ENCODE data around the gene IFNL1. TPM values are rescaled to one million over a fixed set of nuclear protein-coding genes. Genes with fewer than 3 reads are reported as not detected.

IFNL1 gene
- total and polyA plus RNA-seq, 2 donors (not counting 3 experiments of a cell fraction or from before 2014, with no cell fraction given) = not detected

- H2AFZ ChIP-seq (ENCODE audit: low read depth, low read length) = no peak overlapping the region
- H3K4me3 ChIP-seq (replicated peaks in 1 of 3; ENCODE audit: insufficient read depth in 1 of 3, low read depth in 1 of 3, low read length in 3 of 3) = no peak overlapping the region
- H3K27ac ChIP-seq (ENCODE audit: insufficient read depth, low read depth, low read length) = no peak overlapping the region
- no peaks in the 10 kb centered on the region for H3K36me3 ChIP-seq (ENCODE audit: control insufficient read depth in 2 of 2, extremely low read depth in 1 of 2, insufficient read depth in 2 of 2, low read length in 2 of 2)
- TF ChIP-seq JUN (IDR thresholded peaks at IDR 0.05; ENCODE audit: borderline replicate concordance, insufficient read depth, insufficient read length, low read depth) = no peak
- peak; percentile 91 for TF ChIP-seq EZH2 (IDR thresholded peaks at IDR 0.05; ENCODE audit: borderline replicate concordance, low read depth, low read length, severe bottlenecking)
- no peak for TF ChIP-seq MYC (IDR thresholded peaks at IDR 0.05; ENCODE audit: low read depth, low read length)
- TF ChIP-seq FOS (IDR thresholded peaks at IDR 0.05; ENCODE audit: borderline replicate concordance, insufficient read depth, low read length) = no peak
- peaks cover 32 to 42% of the 10 kb centered on the region in 2 experiments for H3K27me3 ChIP-seq (ENCODE audit: control insufficient read depth in 2 of 2, insufficient read depth in 2 of 2, low read length in 2 of 2)
- FAIRE-seq = no peak
- intact Hi-C loops (cut with micrococcal nuclease) = no loop called here
- CTCF ChIA-PET = interaction anchor here (1.0 to 1.4 kb wide), 3 partner anchors 10 to 142 kb away, joined by 3 to 5 read pairs (median 3); no protein-coding TSS in a partner anchor
- POLR2A ChIA-PET = no interaction called here
- no TSS peak for BruUV-seq (replicated peaks)
- H4K20me1 ChIP-seq (replicated peaks; ENCODE audit: control insufficient read depth, extremely low read depth, insufficient read depth, low read length) = no peaks in the 10 kb centered on the region
- no peak overlapping the region for H3K4me2 ChIP-seq (ENCODE audit: insufficient read depth, low read length)
- no peaks in the 10 kb centered on the region for H3K79me2 ChIP-seq (ENCODE audit: control insufficient read depth, insufficient read depth, low read length)
- DNase-seq (ENCODE audit: low read depth, low spot score) = no peak
- dilution Hi-C loops (cut with MboI; ENCODE audit: extremely low pct_ligation_motif_present, low sequenced_read_pairs) = no loop called here
- no peaks in the 10 kb centered on the region for H3K4me1 ChIP-seq (ENCODE audit: control insufficient read depth, extremely low read depth, insufficient read depth, low read length)
- no peaks in the 10 kb centered on the region for H3K9me3 ChIP-seq (replicated peaks; ENCODE audit: control insufficient read depth, insufficient read depth, low read length)
- no peak overlapping the region for H3K9ac ChIP-seq (replicated peaks; ENCODE audit: extremely low read depth, insufficient read depth, low read length)
- H3K9me1 ChIP-seq (replicated peaks; ENCODE audit: control insufficient read depth, extremely low read depth, insufficient read depth, low read length) = no peaks in the 10 kb centered on the region
These were observed 31.6 kb upstream of the IFNL1 start for GRCh38 chr19:39264306-39265290.

DNA sequence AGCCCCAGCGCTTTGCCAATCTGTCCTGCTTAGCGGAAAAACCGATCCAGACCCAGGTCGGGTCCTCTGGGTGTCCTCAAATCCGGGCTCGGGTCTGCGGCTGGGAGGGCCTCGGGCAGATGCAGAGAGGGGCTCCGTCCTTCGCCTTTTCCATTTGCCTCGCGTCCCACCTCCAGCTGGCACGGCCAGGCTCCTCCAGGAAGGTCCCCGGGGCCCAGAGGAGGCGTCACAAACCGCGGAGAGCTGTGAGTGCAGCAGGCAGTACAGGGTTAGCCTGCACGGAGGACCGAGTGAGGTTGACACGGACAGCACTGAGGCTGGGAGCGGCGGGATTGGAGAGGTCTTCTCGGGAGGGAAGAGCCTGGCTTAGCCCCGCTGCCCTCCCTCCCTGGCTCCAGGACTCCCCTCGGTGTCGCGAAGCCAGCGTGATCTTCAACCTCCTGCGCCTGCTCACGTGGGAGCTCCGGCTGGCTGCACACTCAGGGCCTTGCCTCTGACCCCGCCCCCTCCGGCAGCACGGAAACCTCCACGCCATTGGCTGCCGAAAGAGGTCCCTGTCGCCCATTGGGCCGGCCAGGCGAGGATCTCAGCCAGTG, 30.8 kb upstream of the IFNL1 start:
- no peak overlapping the region for H3K4me2 ChIP-seq (ENCODE audit: insufficient read depth, low read length)
- no peaks in the 10 kb centered on the region for H3K79me2 ChIP-seq (ENCODE audit: control insufficient read depth, insufficient read depth, low read length)
- H3K9me1 ChIP-seq (replicated peaks; ENCODE audit: control insufficient read depth, extremely low read depth, insufficient read depth, low read length) = no peaks in the 10 kb centered on the region
- H4K20me1 ChIP-seq (replicated peaks; ENCODE audit: control insufficient read depth, extremely low read depth, insufficient read depth, low read length) = no peaks in the 10 kb centered on the region
- no peaks in the 10 kb centered on the region for H3K4me1 ChIP-seq (ENCODE audit: control insufficient read depth, extremely low read depth, insufficient read depth, low read length)
- no TSS peak for BruUV-seq (replicated peaks)
- no peak for FAIRE-seq
- H3K27ac ChIP-seq (ENCODE audit: insufficient read depth, low read depth, low read length) = no peak overlapping the region
- dilution Hi-C loops (cut with MboI; ENCODE audit: extremely low pct_ligation_motif_present, low sequenced_read_pairs) = no loop called here
- no peak overlapping the region for H3K4me3 ChIP-seq (replicated peaks in 1 of 3; ENCODE audit: insufficient read depth in 1 of 3, low read depth in 1 of 3, low read length in 3 of 3)
- intact Hi-C loops (cut with micrococcal nuclease) = no loop called here
- H3K36me3 ChIP-seq (ENCODE audit: control insufficient read depth in 2 of 2, extremely low read depth in 1 of 2, insufficient read depth in 2 of 2, low read length in 2 of 2) = no peaks in the 10 kb centered on the region
- H3K9me3 ChIP-seq (replicated peaks; ENCODE audit: control insufficient read depth, insufficient read depth, low read length) = no peaks in the 10 kb centered on the region
- no peak overlapping the region for H2AFZ ChIP-seq (ENCODE audit: low read depth, low read length)
- ChIA-PET CTCF (interaction anchor here (1.0 to 1.4 kb wide), 2 partner anchors 14 to 143 kb away, joined by 3 to 5 read pairs; no protein-coding TSS in a partner anchor), POLR2A (no interaction called here)
- H3K27me3 ChIP-seq (ENCODE audit: control insufficient read depth in 2 of 2, insufficient read depth in 2 of 2, low read length in 2 of 2) = peaks cover 34 to 39% of the 10 kb centered on the region in 2 experiments
- H3K9ac ChIP-seq (replicated peaks; ENCODE audit: extremely low read depth, insufficient read depth, low read length) = no peak overlapping the region
- TF ChIP-seq MAX (IDR thresholded peaks at IDR 0.05; ENCODE audit: insufficient read depth, insufficient read length) = no peak
- no peak for TF ChIP-seq CTCF (IDR thresholded peaks at IDR 0.05; ENCODE audit: extremely low read depth in 1 of 2, insufficient read depth in 1 of 2, low read depth in 1 of 2, low read length in 2 of 2)
- TF ChIP-seq GATA2 (IDR thresholded peaks at IDR 0.05; ENCODE audit: insufficient read depth, insufficient read length, low read depth, low read length) = no peak
- no peak for TF ChIP-seq POLR2A (IDR thresholded peaks at IDR 0.05; ENCODE audit: low read depth, low read length)
- TF ChIP-seq POLR2AphosphoS5 (IDR thresholded peaks at IDR 0.05; ENCODE audit: insufficient read depth, low read depth, low read length) = no peak
- TF ChIP-seq MYC (IDR thresholded peaks at IDR 0.05; ENCODE audit: low read depth, low read length) = no peak
- no peak for TF ChIP-seq FOS (IDR thresholded peaks at IDR 0.05; ENCODE audit: borderline replicate concordance, insufficient read depth, low read length)
- no peak for TF ChIP-seq EZH2 (IDR thresholded peaks at IDR 0.05; ENCODE audit: borderline replicate concordance, low read depth, low read length, severe bottlenecking)
- TF ChIP-seq JUN (IDR thresholded peaks at IDR 0.05; ENCODE audit: borderline replicate concordance, insufficient read depth, insufficient read length, low read depth) = no peak
- DNase-seq (ENCODE audit: low read depth, low spot score) = no peak

Data from endothelial cell of umbilical vein (primary cell).